GM18502 (cell line): ENCODE data around the gene ACOXL.

Source experiments
- ATAC-seq: cut with Tn5 transposase; IDR thresholded peaks from one replicate; pipeline ENCODE4 v1.9.1; 2021; ENCODE audit warnings: mild to moderate bottlenecking; ENCODE audit not compliant: unreplicated experiment, poor library complexity

The ACOXL gene

GRCh38 chr2:110897966-110898365 lies 165.6 kb downstream of the ACOXL start:
- ATAC-seq: no peak

- no peak for ATAC-seq
Observed at GRCh38 chr2:110900191-110900590, 167.8 kb downstream of the ACOXL start.

- ATAC-seq: no peak
Observed at GRCh38 chr2:110903548-110903947, 171.2 kb downstream of the ACOXL start.

- ATAC-seq: no peak
Observed at GRCh38 chr2:110904116-110904778, 171.9 kb downstream of the ACOXL start.

GRCh38 chr2:110904779-110905148 lies 172.4 kb downstream of the ACOXL start:
- ATAC-seq: no peak

GRCh38 chr2:110905217-110905616 lies 172.8 kb downstream of the ACOXL start:
- no peak for ATAC-seq

- ATAC-seq: no peak
Observed at GRCh38 chr2:110906613-110907298, 174.4 kb downstream of the ACOXL start.

- no peak for ATAC-seq
Observed at GRCh38 chr2:110909501-110909900, 177.1 kb downstream of the ACOXL start.

- no peak for ATAC-seq
Observed at GRCh38 chr2:110910423-110910822, 178.1 kb downstream of the ACOXL start.

- ATAC-seq: no peak
Observed at GRCh38 chr2:110919738-110920137, 187.4 kb downstream of the ACOXL start.

- ATAC-seq: no peak
Observed at GRCh38 chr2:110925479-110925878, 193.1 kb downstream of the ACOXL start.

- ATAC-seq: no peak
Observed at GRCh38 chr2:110927526-110927925, 195.2 kb downstream of the ACOXL start.

- no peak for ATAC-seq
Observed at GRCh38 chr2:110929528-110929927, 197.2 kb downstream of the ACOXL start.

GRCh38 chr2:110931648-110932047 lies 199.3 kb downstream of the ACOXL start:
- ATAC-seq: no peak

- ATAC-seq: no peak
Observed at GRCh38 chr2:110933420-110933819, 201.0 kb downstream of the ACOXL start.

GRCh38 chr2:110934948-110935347 lies 202.6 kb downstream of the ACOXL start:
- no peak for ATAC-seq

- no peak for ATAC-seq
Observed at GRCh38 chr2:110940376-110940910, 208.1 kb downstream of the ACOXL start.

- no peak for ATAC-seq
Observed at GRCh38 chr2:110941226-110941625, 208.9 kb downstream of the ACOXL start.

GRCh38 chr2:110943070-110943634 lies 210.8 kb downstream of the ACOXL start:
- no peak for ATAC-seq

- ATAC-seq: no peak
Observed at GRCh38 chr2:110946902-110947301, 214.5 kb downstream of the ACOXL start.

- no peak for ATAC-seq
Observed at GRCh38 chr2:110948027-110948674, 215.8 kb downstream of the ACOXL start.
